ENCODE results near the gene RACK1.
A peak's percentile ranks its signal among the peaks of the same experiment; 100 is the strongest.

The RACK1 gene

DNA sequence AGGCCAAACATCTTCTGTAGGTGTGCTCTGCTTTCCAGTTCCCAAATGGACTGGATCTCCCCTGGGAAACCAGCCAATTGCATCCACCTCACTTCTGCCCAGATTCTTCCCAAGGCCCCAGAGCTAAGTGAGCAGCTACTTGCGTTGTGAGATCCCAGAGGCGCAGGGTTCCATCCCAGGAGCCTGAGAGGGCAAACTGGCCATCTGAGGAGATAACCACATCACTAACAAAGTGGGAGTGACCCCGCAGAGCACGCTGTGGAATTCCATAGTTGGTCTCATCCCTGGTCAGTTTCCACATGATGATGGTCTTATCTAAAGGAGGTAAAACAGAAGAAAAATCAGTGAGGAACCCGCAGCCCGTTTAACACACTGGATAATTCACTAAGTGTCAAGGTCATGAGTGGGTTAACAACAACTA, 1.7 kb downstream of the RACK1 start:
- Histone ChIP-seq H3K27ac (replicated peaks) (peak overlapping the region; percentile 96), H3K4me3 (replicated peaks; ENCODE audit: insufficient read depth, low read length) (peak overlapping the region; percentile 65), H3K27me3 (ENCODE audit: insufficient read depth, poor library complexity, severe bottlenecking) (no peaks in the 10 kb centered on the region)
- no peak for DNase-seq (ENCODE audit: low read depth in 1 of 2, low spot score in 1 of 2)
- TF ChIP-seq, protein P1, sequence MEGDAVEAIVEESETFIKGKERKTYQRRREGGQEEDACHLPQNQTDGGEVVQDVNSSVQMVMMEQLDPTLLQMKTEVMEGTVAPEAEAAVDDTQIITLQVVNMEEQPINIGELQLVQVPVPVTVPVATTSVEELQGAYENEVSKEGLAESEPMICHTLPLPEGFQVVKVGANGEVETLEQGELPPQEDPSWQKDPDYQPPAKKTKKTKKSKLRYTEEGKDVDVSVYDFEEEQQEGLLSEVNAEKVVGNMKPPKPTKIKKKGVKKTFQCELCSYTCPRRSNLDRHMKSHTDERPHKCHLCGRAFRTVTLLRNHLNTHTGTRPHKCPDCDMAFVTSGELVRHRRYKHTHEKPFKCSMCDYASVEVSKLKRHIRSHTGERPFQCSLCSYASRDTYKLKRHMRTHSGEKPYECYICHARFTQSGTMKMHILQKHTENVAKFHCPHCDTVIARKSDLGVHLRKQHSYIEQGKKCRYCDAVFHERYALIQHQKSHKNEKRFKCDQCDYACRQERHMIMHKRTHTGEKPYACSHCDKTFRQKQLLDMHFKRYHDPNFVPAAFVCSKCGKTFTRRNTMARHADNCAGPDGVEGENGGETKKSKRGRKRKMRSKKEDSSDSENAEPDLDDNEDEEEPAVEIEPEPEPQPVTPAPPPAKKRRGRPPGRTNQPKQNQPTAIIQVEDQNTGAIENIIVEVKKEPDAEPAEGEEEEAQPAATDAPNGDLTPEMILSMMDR (IDR thresholded peaks at IDR 0.05; ENCODE audit: insufficient read depth, low read length) = no peak
- no peak for TF ChIP-seq REST (IDR thresholded peaks at IDR 0.05; ENCODE audit: insufficient replicate concordance, low read depth)
- TF ChIP-seq POLR2AphosphoS5 (IDR thresholded peaks at IDR 0.05; ENCODE audit: low read depth) = no peak
- TF ChIP-seq GABPA (IDR thresholded peaks at IDR 0.05; ENCODE audit: low read depth) = no peak
- TF ChIP-seq SPI1 (IDR thresholded peaks at IDR 0.05; ENCODE audit: borderline replicate concordance, low read depth) = no peak

DNA sequence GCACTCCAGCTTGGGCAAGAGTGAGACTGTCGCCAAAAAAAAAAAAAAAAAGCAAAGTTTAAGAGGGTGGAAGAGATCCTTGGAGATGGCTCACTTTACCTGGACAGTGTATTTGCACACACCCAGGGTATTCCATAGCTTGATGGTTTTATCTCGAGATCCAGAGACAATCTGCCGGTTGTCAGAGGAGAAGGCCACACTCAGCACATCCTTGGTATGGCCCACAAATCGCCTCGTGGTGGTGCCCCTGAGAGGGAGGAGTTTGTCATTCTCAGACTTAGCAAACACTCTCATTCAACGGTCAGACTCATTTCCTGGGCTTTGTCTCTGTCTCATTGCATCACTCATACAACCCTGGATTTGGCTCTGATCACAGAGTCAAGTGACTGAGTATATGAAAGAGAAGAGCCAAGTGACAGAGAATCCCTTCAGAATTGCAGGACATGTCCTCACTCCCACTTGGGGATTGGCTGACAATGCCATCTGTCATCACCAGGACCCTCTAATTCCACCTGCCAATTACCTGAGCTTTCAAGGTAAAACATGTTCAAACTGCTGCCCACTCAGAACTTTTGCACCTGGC, 2.2 kb downstream of the RACK1 start:
- Histone ChIP-seq H3K27ac (replicated peaks) (peak overlapping the region; percentile 96), H3K4me3 (replicated peaks; ENCODE audit: insufficient read depth, low read length) (peak overlapping the region; percentile 65), H3K27me3 (ENCODE audit: insufficient read depth, poor library complexity, severe bottlenecking) (no peaks in the 10 kb centered on the region)
- DNase-seq (ENCODE audit: low read depth in 1 of 2, low spot score in 1 of 2) = peak in 1 of 2 experiments; percentile 84
- no peak for TF ChIP-seq REST (IDR thresholded peaks at IDR 0.05; ENCODE audit: insufficient replicate concordance, low read depth)
- peak; percentile 69 for TF ChIP-seq POLR2AphosphoS5 (IDR thresholded peaks at IDR 0.05; ENCODE audit: low read depth)
- TF ChIP-seq, protein P1 (IDR thresholded peaks at IDR 0.05; ENCODE audit: insufficient read depth, low read length) = no peak
- no peak for TF ChIP-seq GABPA (IDR thresholded peaks at IDR 0.05; ENCODE audit: low read depth)
- no peak for TF ChIP-seq SPI1 (IDR thresholded peaks at IDR 0.05; ENCODE audit: borderline replicate concordance, low read depth)

GRCh38 chr5:181239062-181239663, 4.5 kb downstream of the RACK1 start:
- no peak for DNase-seq (ENCODE audit: low read depth in 1 of 2, low spot score in 1 of 2)
- TF ChIP-seq GABPA (IDR thresholded peaks at IDR 0.05; ENCODE audit: low read depth) = no peak
- TF ChIP-seq SPI1 (IDR thresholded peaks at IDR 0.05; ENCODE audit: borderline replicate concordance, low read depth) = no peak
- no peak for TF ChIP-seq REST (IDR thresholded peaks at IDR 0.05; ENCODE audit: insufficient replicate concordance, low read depth)
- no peak; the same call in 1 of the 2 replicates for TF ChIP-seq POLR2AphosphoS5 (IDR thresholded peaks at IDR 0.05; ENCODE audit: low read depth)
- TF ChIP-seq, protein P1 (IDR thresholded peaks at IDR 0.05; ENCODE audit: insufficient read depth, low read length) = no peak
- Histone ChIP-seq H3K27ac (replicated peaks) (no peak overlapping the region), H3K27me3 (ENCODE audit: insufficient read depth, poor library complexity, severe bottlenecking) (no peaks in the 10 kb centered on the region), H3K4me3 (replicated peaks; ENCODE audit: insufficient read depth, low read length) (no peak overlapping the region)
